Measurements from ENCODE around the gene CMTM5. TPM values are rescaled to one million over a fixed set of nuclear protein-coding genes. Genes with fewer than 3 reads are reported as not detected.

The CMTM5 gene
- total RNA-seq, 1 experiment from 2014 or later: not detected

DNA sequence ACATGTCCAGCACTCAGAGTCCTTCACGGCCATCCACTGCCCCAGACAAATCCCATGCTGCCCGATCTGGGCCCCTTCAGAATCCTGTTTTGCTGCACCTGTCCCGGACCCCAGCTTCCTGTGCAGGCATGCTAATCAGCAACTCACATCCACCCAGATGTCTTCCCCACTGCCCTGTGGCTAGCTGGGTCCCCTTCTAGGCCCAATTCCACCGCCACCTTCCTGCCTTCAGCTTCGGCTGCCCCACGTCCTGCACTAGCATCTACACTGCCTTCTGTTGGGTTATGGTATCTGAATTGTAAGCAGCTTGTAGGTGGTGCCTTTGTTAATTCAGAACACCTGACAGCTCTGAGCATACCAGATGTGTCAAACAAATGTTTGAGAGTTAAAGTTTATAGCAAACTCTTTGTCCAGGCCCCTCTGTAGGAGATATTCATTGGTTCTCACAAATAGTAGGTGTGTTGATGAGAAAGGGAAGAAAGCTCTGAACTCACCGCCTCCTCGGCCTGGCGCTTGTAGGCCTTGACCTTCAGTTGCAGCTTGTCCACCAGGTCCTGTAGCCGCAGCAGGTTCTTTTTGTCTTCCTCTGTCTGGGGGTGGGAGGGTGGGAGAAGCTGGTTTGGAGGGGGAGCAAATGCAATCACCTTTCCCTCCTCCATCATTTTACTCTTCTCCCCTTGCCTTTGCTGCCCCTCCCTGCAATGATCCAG is 6.0 kb downstream of the CMTM5 start:
- no peaks in the 10 kb centered on the region for H3K27me3 ChIP-seq (ENCODE audit: control insufficient read depth, insufficient read depth, low read length)
- H3K36me3 ChIP-seq (ENCODE audit: control insufficient read depth, insufficient read depth, low read length): no peaks in the 10 kb centered on the region
- ATAC-seq (no peak), DNase-seq (ENCODE audit: low read depth, low spot score) (no peak)
- no peaks in the 10 kb centered on the region for H3K4me1 ChIP-seq (ENCODE audit: control insufficient read depth, insufficient read depth, low read length)
- no peaks in the 10 kb centered on the region for H3K9me3 ChIP-seq (ENCODE audit: control insufficient read depth, insufficient read depth, low read depth, low read length)
- ChIA-PET POLR2A (no interaction called here), CTCF (no interaction called here)
- BruUV-seq (replicated peaks): no TSS peak
- H3K4me3 ChIP-seq (ENCODE audit: low read depth in 2 of 2, low read length in 2 of 2): no peak overlapping the region
- in situ Hi-C loops (cut with HindIII; ENCODE audit: low pct_unique_long_range_greater_than_20kb, low sequenced_read_pairs) (no loop called here), intact Hi-C loops (cut with micrococcal nuclease; ENCODE audit: unreplicated experiment) (loop anchor here (5.0 kb wide), 1 partner anchor 56 kb away; no protein-coding TSS in a partner anchor)
- TF ChIP-seq SIN3A (IDR thresholded peaks at IDR 0.05; ENCODE audit: borderline replicate concordance, insufficient read depth, low read depth, low read length) (no peak), POLR2AphosphoS5 (IDR thresholded peaks at IDR 0.05; ENCODE audit: low read depth, low read length) (no peak), TCF7L2 (IDR thresholded peaks at IDR 0.05; ENCODE audit: low read depth, low read length) (no peak)
- TF ChIP-seq, protein P1, sequence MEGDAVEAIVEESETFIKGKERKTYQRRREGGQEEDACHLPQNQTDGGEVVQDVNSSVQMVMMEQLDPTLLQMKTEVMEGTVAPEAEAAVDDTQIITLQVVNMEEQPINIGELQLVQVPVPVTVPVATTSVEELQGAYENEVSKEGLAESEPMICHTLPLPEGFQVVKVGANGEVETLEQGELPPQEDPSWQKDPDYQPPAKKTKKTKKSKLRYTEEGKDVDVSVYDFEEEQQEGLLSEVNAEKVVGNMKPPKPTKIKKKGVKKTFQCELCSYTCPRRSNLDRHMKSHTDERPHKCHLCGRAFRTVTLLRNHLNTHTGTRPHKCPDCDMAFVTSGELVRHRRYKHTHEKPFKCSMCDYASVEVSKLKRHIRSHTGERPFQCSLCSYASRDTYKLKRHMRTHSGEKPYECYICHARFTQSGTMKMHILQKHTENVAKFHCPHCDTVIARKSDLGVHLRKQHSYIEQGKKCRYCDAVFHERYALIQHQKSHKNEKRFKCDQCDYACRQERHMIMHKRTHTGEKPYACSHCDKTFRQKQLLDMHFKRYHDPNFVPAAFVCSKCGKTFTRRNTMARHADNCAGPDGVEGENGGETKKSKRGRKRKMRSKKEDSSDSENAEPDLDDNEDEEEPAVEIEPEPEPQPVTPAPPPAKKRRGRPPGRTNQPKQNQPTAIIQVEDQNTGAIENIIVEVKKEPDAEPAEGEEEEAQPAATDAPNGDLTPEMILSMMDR (IDR thresholded peaks at IDR 0.05): no peak
- TF ChIP-seq, protein P2, sequence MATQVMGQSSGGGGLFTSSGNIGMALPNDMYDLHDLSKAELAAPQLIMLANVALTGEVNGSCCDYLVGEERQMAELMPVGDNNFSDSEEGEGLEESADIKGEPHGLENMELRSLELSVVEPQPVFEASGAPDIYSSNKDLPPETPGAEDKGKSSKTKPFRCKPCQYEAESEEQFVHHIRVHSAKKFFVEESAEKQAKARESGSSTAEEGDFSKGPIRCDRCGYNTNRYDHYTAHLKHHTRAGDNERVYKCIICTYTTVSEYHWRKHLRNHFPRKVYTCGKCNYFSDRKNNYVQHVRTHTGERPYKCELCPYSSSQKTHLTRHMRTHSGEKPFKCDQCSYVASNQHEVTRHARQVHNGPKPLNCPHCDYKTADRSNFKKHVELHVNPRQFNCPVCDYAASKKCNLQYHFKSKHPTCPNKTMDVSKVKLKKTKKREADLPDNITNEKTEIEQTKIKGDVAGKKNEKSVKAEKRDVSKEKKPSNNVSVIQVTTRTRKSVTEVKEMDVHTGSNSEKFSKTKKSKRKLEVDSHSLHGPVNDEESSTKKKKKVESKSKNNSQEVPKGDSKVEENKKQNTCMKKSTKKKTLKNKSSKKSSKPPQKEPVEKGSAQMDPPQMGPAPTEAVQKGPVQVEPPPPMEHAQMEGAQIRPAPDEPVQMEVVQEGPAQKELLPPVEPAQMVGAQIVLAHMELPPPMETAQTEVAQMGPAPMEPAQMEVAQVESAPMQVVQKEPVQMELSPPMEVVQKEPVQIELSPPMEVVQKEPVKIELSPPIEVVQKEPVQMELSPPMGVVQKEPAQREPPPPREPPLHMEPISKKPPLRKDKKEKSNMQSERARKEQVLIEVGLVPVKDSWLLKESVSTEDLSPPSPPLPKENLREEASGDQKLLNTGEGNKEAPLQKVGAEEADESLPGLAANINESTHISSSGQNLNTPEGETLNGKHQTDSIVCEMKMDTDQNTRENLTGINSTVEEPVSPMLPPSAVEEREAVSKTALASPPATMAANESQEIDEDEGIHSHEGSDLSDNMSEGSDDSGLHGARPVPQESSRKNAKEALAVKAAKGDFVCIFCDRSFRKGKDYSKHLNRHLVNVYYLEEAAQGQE (IDR thresholded peaks at IDR 0.05; ENCODE audit: insufficient read depth in 1 of 2, low read depth in 2 of 2, low read length in 1 of 2): no peak
- H3K27ac ChIP-seq (ENCODE audit: low read length): no peak overlapping the region

DNA sequence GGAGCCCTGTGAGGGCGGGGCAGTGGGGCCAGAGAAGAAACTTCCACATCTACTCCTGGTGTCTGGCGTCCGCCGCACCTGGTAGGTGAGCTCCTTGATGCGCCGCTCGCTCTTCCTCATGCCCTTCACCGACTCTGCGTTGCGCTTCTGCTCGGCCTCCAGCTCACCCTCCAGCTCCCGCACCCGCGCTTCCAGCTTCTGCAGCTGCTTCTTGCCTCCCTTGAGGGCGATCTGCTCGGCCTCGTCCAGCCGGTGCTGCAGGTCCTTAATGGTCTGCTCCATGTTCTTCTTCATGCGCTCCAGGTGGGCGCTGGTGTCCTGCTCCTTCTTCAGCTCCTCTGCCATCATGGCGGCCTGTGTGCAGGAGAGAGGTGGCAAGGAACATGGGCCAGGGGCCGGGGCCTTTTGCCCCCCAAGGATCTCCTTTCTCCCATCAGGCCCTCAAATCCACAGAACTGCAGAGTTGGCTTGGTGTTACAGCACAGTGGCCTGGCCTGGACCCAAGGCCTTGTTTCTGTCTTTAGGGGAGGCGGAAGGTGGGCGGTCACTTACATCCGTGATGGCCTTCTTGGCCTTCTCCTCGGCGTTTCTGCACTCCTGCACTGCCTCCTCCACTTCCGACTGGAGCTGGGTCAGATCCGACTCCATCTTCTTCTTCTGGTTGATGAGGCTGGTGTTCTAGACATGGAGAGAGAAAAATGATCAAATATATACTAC is 7.7 kb downstream of the CMTM5 start:
- H3K9me3 ChIP-seq (ENCODE audit: control insufficient read depth, insufficient read depth, low read depth, low read length): no peaks in the 10 kb centered on the region
- DNase-seq (ENCODE audit: low read depth, low spot score) (no peak), ATAC-seq (no peak)
- TF ChIP-seq SIN3A (IDR thresholded peaks at IDR 0.05; ENCODE audit: borderline replicate concordance, insufficient read depth, low read depth, low read length): no peak
- TF ChIP-seq TCF7L2 (IDR thresholded peaks at IDR 0.05; ENCODE audit: low read depth, low read length): no peak
- TF ChIP-seq POLR2AphosphoS5 (IDR thresholded peaks at IDR 0.05; ENCODE audit: low read depth, low read length): no peak
- TF ChIP-seq, protein P1 (IDR thresholded peaks at IDR 0.05): no peak
- TF ChIP-seq, protein P2 (IDR thresholded peaks at IDR 0.05; ENCODE audit: insufficient read depth in 1 of 2, low read depth in 2 of 2, low read length in 1 of 2): no peak
- intact Hi-C loops (cut with micrococcal nuclease; ENCODE audit: unreplicated experiment) (loop anchor here (5.0 kb wide), 1 partner anchor 57 kb away; no protein-coding TSS in a partner anchor), in situ Hi-C loops (cut with HindIII; ENCODE audit: low pct_unique_long_range_greater_than_20kb, low sequenced_read_pairs) (no loop called here)
- H3K27me3 ChIP-seq (ENCODE audit: control insufficient read depth, insufficient read depth, low read length): no peaks in the 10 kb centered on the region
- POLR2A ChIA-PET: no interaction called here
- BruUV-seq (replicated peaks): no TSS peak
- H3K27ac ChIP-seq (ENCODE audit: low read length): no peak overlapping the region
- CTCF ChIA-PET: no interaction called here
- H3K36me3 ChIP-seq (ENCODE audit: control insufficient read depth, insufficient read depth, low read length): no peaks in the 10 kb centered on the region
- H3K4me1 ChIP-seq (ENCODE audit: control insufficient read depth, insufficient read depth, low read length): no peaks in the 10 kb centered on the region
- H3K4me3 ChIP-seq (ENCODE audit: low read depth in 2 of 2, low read length in 2 of 2): no peak overlapping the region
